IPS-NIHi7 (cell line): ENCODE data around the gene MAPK8.

ENCODE experiments used
- DNase-seq: peaks from one replicate; pipeline ENCODE4 v3.0.0; 2012; ENCODE audit warnings: mixed read lengths; ENCODE audit errors: extremely low spot score

Gene MAPK8

GRCh38 chr10:48450233-48450740 lies 143.8 kb downstream of the MAPK8 start:
- DNase-seq, result no peak

GRCh38 chr10:48450741-48451466 lies 144.4 kb downstream of the MAPK8 start:
- no peak for DNase-seq

GRCh38 chr10:48451969-48452878 lies 145.7 kb downstream of the MAPK8 start:
- DNase-seq, result no peak

GRCh38 chr10:48452879-48453412 lies 146.5 kb downstream of the MAPK8 start:
- DNase-seq, result no peak

GRCh38 chr10:48453451-48454301 lies 147.2 kb downstream of the MAPK8 start:
- no peak for DNase-seq

- no peak for DNase-seq
These were observed 148.0 kb downstream of the MAPK8 start for GRCh38 chr10:48454302-48455054.

- DNase-seq, result no peak
These were observed 148.5 kb downstream of the MAPK8 start for GRCh38 chr10:48455055-48455391.

GRCh38 chr10:48455392-48456151 lies 149.1 kb downstream of the MAPK8 start:
- DNase-seq, result no peak

- DNase-seq, result peak; percentile 29
These were observed 149.9 kb downstream of the MAPK8 start for GRCh38 chr10:48456361-48456804.

GRCh38 chr10:48456808-48457761 lies 150.6 kb downstream of the MAPK8 start:
- DNase-seq, result no peak

GRCh38 chr10:48457949-48458661 lies 151.6 kb downstream of the MAPK8 start:
- no peak for DNase-seq

- DNase-seq, result no peak
These were observed 152.2 kb downstream of the MAPK8 start for GRCh38 chr10:48458662-48459048.

GRCh38 chr10:48459270-48460150 lies 153.0 kb downstream of the MAPK8 start:
- DNase-seq, result peak; percentile 60

GRCh38 chr10:48460182-48460581 lies 153.7 kb downstream of the MAPK8 start:
- DNase-seq, result no peak

- DNase-seq, result no peak
These were observed 155.4 kb downstream of the MAPK8 start for GRCh38 chr10:48461623-48462481.

GRCh38 chr10:48462482-48463020 lies 156.1 kb downstream of the MAPK8 start:
- DNase-seq, result no peak
